Inferior parietal cortex (tissue), 1 donor: ENCODE measurements around the gene FAR2.
"Not testable (repeated sequence)": the region's sequence is repeated elsewhere in the genome, so short reads cannot be mapped to it uniquely, and the experiment has no call there.

Experiments used
- DNase-seq: peaks from one replicate; pipeline ENCODE4 v3.0.0-alpha.2; 2016; ENCODE audit errors: extremely low spot score

The FAR2 gene

DNA sequence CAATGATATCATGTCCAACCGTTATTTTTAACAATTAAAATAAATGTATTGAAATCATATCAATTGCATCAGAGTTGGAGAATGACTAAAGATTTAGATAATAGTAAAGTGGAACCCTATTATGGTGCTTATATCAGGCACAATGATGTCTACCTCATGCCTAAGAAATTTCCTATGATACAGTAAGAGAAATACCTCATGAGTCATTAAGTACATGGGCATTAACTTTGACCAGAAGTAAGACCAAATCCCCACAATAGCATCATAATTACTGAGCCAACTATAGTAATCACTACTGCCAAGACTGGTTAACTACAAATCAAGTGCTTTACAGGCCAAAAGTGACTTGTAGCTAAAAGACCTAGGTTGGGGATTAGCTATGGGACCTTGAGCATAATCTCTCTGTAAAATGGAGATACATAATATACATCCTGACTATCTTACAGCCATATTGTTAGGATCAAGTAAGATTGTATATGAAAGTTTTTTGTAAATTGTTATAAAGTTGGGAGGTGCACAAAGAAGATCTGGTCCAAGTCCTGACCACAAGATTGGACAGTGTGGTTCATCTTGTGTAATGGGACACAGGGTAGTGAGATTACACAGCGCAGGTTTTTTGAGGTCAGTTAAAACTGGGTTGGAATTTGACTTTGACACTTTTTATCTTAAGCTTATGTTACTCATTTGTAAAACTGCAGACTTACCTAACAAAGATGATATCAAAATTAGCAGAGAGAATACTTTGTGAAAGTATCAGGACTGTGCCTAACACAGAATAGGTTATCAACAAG, 171.4 kb downstream of the FAR2 start:
- no peak for DNase-seq

DNA sequence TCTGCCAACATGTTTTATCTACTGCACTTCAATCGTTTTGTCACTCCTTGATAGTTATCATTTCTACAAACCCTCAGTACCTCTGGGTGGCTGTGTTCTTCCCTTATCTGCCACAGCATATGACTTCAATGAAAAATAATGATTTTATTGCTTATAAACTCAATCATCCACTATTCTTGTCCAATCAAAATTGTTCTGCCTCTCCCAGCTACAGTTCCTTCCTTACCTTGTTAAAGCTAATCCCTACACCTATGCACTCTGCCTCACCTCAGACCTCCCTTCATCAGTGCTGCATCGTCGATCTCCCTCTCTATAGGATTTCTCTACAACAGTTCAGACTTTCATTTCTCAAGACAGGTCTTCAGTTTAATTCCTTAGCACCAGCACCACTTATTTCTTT, 173.1 kb downstream of the FAR2 start:
- DNase-seq, result no peak

DNA sequence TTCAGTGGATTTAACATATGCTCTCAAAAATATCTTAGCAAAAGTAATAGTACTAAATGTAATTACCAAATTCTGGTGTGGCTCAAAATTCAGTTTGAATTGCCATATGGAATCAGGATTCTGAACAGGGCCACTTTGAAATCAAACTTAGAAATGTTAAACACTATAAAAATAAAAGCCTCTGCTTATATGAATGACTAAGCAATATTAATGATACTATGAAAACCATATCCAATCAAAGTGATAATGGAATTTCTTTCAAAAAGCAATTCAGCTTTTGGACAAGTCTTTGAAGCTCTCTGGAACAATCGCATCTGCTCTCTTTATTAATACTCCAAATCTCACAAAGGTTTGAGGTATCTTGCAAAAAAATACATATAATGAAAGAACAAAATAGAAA, 180.3 kb downstream of the FAR2 start:
- no peak for DNase-seq

DNA sequence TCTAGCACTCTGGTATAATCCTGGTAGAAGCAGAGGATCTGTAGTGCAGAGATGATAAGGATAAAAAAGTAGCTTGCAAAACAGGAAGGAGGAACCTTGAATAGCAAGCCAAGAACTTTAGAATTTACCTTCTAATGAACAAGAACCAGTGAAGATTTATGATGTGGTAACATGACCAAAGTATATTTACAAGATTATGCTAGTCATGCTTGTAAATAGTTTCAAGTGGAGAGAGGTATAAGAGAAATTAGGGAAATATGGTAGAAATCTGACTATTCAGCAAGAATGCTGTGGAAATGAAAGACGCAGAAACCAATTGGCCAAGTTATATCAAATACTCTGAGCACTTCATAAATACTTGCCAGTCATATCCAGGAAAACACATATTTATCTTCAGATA, 184.1 kb downstream of the FAR2 start:
- no peak for DNase-seq

DNA sequence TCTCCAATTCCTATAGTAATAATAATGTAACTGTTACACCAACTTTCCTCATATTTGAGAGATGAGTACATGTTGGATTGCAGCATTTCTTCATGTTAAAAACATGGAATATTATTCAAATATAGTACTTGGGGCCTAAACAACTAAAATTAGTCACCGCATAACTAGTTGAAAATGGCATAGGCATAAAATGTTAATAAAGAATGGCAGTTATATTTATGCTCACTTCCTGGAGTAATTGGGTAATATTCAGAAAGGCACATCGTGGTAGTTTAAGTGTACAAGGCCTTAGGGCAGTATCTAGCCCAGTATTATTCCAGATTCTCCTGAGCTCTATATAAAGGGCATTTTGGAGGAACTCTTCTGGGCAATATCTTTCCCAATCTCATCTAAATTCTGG, 185.9 kb downstream of the FAR2 start:
- no peak for DNase-seq

DNA sequence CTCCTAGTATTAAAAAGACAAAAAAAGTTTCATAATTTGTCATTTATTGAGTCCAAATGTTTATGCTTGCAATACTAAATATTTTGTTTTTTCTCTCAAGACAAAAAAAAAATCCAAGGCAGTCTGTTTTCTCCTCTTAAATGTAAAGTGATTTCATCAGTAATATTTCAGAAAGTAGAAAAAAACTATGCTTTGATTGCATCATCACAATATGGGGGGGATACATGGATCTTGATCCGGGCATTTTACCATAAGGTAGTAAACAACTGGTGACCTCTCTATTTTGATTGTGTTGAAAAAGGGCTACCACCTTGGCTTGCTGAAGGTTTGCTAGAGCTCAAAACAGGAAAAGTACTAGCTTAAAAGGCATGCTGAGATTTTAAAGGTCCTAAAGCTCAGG, 188.2 kb downstream of the FAR2 start:
- no peak for DNase-seq

DNA sequence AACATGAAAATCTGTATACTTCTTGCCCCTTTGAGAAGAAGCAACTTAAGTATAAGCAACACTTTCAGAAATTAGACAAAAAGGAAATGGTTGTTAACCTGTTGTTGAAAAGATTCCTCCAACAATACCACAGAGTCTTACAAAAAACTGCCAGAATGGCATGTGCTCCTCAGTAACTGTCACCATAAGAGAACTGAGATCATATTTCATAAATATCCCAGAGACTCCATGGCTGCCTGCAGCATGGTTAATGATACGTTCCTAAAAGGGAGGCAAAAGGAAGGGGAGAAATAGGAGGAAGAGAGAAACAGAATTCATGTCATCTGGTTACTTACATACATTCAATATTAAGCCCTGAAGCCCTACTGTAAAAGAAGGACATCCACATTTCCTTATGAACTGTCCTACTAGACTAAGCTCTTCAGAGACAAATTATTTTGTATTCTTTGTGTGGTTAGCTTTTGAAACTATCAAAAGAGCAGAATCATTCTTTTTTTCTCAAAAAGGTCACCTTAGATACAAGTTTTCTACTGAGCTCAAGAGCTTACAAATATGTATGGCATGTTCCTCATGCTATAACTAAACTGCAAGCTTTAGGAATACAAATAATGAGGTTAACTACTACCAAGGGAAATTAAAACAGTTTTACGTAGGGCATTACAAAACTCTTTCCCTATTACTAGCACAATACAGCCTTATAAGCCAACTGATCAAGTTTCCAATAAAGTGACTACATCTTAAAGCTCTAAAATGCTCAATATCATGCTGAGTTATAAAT, 194.1 kb downstream of the FAR2 start:
- DNase-seq, result no peak

DNA sequence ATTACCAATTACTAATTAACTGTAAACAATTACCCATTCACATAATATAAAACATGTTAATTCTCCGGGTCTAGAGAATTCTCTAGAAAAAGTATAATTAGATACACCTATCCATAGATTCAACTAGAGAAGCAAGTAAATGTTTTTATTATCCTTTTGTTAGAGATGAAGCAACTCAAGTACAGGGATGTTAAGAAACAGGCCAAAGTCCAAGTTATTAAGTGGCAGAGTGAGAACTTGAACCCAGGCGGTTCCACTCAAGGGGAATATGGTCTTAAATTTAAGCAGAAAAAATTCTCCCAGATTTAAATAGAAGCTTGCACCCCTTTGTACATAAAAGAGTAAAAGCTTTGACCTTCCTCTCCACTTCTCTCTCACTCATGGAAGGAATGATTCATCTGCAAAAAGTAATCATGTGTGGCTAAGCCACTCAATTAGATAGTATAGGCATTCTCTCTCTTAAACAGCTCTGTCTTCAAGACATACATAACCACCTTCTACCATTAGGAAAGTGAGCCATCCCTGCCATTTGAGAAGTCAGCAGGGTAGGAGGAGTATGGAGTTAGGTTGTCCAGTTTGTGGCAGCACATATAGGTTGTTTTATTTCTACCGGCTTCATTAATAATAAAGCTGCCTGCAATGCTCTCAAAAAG, 197.8 kb downstream of the FAR2 start:
- DNase-seq, result no peak

DNA sequence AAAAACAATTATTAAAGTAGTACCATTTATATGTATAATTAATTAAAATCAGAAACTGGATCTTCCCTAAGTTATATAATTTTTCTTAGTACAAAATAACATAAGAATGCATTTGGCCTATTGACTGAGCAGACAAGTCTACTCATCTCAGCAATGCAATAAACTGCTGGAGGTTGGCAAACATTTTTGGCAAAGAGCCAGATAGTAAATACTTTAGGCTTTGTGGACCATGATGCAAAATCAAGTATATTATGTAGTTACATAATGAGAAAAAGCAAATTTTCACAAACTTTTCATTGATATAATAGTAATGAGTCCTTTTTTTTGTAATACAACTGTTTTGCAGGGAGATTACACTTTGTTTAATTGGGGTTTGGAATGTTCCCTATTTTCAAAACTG, 201.0 kb downstream of the FAR2 start:
- DNase-seq, result no peak

DNA sequence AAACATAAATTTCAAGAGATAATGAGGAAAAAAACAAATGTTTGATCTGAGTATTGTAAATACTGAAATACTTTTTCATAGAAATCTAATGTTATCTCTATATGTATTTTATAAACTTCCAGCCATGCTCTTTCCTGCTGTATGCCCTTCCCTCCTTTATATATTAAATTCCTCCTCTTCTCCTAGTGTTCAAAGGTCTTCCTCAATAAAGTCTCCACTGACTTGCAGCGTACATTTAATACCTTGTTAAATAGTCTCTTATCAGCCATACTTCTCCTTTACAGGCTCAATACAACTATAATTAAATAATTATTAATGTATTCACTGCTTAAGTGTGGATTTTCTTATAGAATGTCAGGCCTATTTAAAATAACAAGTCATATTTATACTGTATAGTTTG, 205.9 kb downstream of the FAR2 start:
- no peak for DNase-seq

DNA sequence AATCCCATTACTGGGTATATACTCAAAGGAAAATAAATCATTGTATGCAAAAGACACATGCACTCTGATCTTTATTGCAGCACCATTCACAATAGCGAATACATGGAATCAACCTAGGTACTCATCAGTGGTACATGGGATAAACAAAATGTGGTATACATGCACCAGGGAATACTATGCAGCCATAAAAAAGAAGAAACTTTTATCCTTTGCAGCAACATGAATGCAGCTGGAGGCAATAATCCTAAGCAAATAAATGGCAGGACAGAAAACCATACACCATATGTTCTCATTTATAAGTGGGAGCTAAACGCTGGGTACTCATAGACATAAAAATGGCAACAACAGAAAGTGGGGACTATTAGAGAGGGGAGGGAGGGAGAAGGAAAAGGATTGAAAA, 216.0 kb downstream of the FAR2 start:
- DNase-seq, result no peak

DNA sequence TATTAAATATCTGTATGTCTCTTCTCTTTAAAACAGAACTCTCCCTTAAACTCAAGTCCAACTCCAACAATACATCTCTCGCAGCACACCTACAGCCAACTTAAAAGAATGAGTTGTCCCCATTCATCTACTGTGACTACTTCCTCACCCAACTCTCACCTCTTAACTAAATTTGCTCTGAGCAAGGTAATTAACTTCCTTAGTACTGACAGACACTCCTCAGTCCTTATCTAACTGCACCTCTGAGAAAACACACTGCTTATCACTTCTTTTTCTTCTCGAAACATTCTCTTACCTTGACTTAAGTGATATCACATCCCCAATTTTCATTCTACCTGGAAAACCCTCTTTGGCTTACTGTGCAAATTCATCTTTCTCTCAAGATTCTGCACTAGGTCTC, 224.9 kb downstream of the FAR2 start:
- no peak for DNase-seq

DNA sequence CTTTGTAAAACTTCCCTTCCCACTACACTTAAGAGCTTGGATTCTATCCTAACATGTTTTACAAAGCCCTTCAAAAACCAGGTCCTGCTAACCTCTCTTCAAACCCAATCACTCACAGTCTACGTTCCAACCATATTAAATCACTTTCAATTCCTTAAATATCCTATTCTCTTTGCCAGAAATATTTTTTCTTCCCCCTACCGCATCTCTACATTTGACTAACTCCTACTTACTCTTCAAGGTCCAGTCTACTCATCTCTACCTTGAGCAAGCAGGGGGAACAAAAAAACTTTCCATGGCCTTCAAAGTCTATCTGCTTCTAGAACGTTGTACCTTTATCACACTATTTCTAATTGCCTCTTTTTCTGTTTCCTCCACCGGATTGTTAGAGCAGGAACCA, 225.8 kb downstream of the FAR2 start:
- no peak for DNase-seq

DNA sequence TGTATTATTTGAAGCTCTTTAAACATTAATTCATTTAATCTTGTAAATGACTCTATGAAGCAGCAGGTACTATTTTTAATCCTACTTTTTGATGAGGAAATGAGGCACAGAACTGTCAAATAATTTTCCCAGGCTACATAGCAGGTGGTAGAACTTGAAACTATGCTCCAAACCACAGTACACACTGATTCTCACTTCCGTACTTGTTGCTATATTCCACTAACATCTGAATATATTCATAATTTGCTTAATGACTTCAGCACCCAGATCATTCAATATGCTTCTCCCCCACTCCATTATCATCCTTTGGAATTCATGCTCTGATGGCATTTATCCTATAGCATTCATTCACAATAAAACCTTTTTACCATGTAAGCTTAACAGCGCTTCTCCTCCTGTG, 227.0 kb downstream of the FAR2 start:
- DNase-seq, result no peak

DNA sequence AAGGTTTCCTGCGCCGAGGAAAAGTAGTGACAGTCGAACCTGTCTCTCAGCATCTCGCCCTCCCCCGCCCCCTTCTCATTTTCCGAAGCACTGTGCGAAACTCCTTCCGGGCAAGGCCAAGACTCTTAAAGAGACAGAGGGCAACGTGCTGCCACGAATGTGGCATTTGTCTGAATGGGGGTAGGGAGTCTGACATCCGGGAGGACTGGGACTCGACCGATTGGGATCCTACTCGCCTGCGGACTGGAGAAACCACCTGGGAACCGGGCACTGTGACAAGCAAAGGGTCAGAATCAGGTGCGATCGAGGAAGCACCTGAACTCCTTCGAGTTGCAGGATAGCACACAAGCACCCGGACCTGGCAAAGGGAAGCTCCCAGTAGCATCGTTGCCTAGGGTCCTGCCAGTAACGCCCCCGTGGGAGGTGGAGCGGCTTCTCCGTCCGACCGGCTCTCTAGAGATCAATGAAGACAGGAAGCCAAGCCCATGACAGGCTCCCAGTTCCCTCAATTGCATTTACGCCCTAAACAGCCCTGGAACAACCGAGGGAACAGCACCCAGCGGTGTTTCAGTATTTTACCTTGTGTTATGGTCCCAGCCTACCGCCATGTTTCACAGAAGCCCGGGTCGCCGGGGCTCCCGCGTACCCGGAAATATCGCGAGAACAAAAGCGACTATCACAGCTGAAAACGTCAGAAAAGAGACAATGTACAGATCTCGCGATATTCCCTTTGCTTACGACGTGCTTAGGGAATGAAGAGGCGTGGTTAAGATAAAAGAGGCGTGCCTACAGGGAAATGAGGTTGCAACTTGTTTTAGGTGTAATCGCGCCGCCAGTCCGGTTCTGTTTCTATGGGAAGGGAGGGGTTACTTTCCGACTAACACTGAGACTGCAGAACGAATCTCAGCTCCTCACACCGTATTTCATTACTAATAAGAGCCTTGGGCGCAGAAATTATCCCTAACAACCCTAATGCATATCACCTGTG, 231.8 kb downstream of the FAR2 start, which contains the start of gene ERGIC2:
ERGIC2 (minus strand) TSS at position 637 of the 988 bp plus-strand sequence. CDS start 9,539 bp downstream, outside the sequence.
- peak; percentile 99 for DNase-seq

DNA sequence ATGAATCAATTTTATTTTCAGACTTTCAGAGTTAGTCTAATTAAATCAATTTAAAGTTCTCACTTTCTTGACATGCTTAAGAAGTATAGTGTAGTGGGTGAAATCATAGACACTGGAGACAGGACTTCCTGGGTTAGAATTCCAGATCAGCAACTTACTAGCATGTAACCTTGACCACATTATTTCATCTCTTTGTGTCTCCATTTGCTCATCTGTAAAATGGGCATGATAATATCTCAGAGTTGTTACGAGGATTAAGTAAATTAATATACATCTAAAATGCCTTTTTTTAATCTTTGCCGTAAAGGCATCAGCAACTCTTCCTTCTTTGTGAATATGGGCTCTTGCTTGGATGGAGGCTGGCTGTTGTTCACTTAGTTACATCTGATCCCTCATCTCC, 233.2 kb downstream of the FAR2 start:
- no peak for DNase-seq

DNA sequence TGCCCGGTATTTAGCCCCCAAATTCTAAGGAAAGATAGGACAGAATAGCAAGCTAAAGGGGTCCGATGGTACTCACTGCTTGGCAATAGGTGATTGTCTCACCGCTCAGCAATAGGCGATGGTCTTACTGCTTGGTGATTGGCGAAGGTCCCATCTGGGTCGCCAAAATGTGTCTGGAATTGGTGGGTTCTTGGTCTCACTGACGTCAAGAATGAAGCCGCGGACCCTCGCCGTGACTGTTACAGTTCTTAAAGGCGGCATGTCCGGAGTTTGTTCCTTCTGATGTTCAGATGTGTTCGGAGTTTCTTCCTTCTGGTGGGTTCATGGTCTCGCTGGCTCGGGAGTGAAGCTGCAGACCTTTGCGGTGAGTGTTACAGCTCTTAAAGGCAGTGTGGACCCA, 236.1 kb downstream of the FAR2 start:
- DNase-seq, result not testable (repeated sequence)
